ENCODE data around the gene SH3BGRL2.

- TF ChIP-seq CTCF (IDR thresholded peaks at IDR 0.05), result no peak
- TF ChIP-seq EZH2 (IDR thresholded peaks at IDR 0.05; ENCODE audit: borderline replicate concordance, insufficient read depth, low read depth, low read length, poor library complexity, severe bottlenecking), result no peak
These were observed 17.2 kb downstream of the SH3BGRL2 start for GRCh38 chr6:79648328-79648727.

Measured in B cell (primary cell).